HEK293T (cell line): Measurements from ENCODE around the gene ZNF829.

Experiments used
- ARNT ChIP-seq: fragments of 450-650 bp; IDR thresholded peaks from 2 replicates; pipeline ENCODE4 v1.6.1; 2017; ENCODE audit warnings: mild to moderate bottlenecking
- CTBP1 ChIP-seq: fragments of 450-650 bp; IDR thresholded peaks from 2 replicates; pipeline ENCODE4 v1.6.1; 2016; ENCODE audit warnings: borderline replicate concordance
- ELF4 ChIP-seq: fragments of 450-650 bp; IDR thresholded peaks from 2 replicates; pipeline ENCODE4 v1.6.1; 2017; ENCODE audit warnings: antibody characterized with exemption
- L3MBTL2 ChIP-seq: fragments of 450-650 bp; conservative IDR thresholded peaks from 2 replicates; pipeline ENCODE4 v1.6.1; 2016; ENCODE audit warnings: mild to moderate bottlenecking
- LEF1 ChIP-seq: fragments of 450-650 bp; IDR thresholded peaks from 2 replicates; pipeline ENCODE4 v1.6.1; 2017; ENCODE audit warnings: mild to moderate bottlenecking, borderline replicate concordance
- PKNOX1 ChIP-seq: fragments of 450-650 bp; IDR thresholded peaks from 2 replicates; pipeline ENCODE4 v1.6.1; 2016
- SP1 ChIP-seq: fragments of 450-650 bp; IDR thresholded peaks from 2 replicates; pipeline ENCODE4 v1.6.1; 2017
- TARDBP ChIP-seq: fragments of 450-650 bp; IDR thresholded peaks from 2 replicates; pipeline ENCODE4 v1.6.1; 2016
- ZNF384 ChIP-seq: fragments of 450-650 bp; IDR thresholded peaks from 2 replicates; pipeline ENCODE4 v1.6.1; 2016

GRCh38 chr19:36915992-36916830 is at the start of gene ZNF829, which contains the start of gene ZNF568:
- TF ChIP-seq ELF4 = no peak
- no peak for TF ChIP-seq CTBP1
- TF ChIP-seq LEF1 = no peak
- peak; percentile 61; the same call in 1 of the 2 replicates for TF ChIP-seq L3MBTL2
- TF ChIP-seq SP1 = no peak
- TF ChIP-seq TARDBP = peak; percentile 61; the same call in 1 of the 2 replicates
- no peak for TF ChIP-seq ZNF384
- no peak for TF ChIP-seq ARNT
- TF ChIP-seq PKNOX1 = peak; percentile 38; the same call in 1 of the 2 replicates
